NCI-H2196 treated with DMSO at 0.1 percent for 48 hours (cell line): ENCODE measurements around the gene PLEKHH2.
"Not testable (repeated sequence)": the region's sequence is repeated elsewhere in the genome, so short reads cannot be mapped to it uniquely, and the experiment has no call there.

Experiments
- DNase-seq: peaks from one replicate; lab custom pipeline; 2025; ENCODE audit not compliant: unreplicated experiment; lab: John Stamatoyannopoulos, UW

PLEKHH2 gene

GRCh38 chr2:43637030-43637803 is at the start of gene PLEKHH2:
Gene PLEKHH2, plus strand, starts transcription at chr2:43637260. Its CDS starts 7,414 bp downstream, at chr2:43644674.
- DNase-seq, result peak; percentile 47

- no peak for DNase-seq
These were observed 44.6 kb upstream of the PLEKHH2 start for GRCh38 chr2:43592443-43592842.

DNA sequence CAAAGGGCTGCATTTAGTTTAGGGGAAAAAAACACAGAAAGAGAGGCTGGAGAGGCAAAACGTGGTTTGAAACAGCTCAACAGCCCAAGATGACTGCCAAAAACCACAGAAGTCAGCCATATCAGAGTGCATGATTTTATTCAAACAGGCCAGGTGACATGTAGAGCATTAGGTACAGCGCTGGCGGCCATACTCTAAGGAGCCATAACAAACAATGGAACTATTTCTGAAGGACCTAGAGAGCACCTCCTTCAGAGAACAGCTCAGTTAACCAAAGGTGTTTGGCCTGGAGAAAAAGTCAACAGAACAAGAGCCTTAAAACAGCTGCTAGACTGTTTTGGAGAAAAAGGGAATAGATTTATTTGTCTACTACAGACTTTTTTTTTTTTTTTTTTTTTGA is 43.8 kb upstream of the PLEKHH2 start:
- DNase-seq, result no peak

GRCh38 chr2:43594875-43595274 is 42.2 kb upstream of the PLEKHH2 start:
- DNase-seq, result no peak

DNA sequence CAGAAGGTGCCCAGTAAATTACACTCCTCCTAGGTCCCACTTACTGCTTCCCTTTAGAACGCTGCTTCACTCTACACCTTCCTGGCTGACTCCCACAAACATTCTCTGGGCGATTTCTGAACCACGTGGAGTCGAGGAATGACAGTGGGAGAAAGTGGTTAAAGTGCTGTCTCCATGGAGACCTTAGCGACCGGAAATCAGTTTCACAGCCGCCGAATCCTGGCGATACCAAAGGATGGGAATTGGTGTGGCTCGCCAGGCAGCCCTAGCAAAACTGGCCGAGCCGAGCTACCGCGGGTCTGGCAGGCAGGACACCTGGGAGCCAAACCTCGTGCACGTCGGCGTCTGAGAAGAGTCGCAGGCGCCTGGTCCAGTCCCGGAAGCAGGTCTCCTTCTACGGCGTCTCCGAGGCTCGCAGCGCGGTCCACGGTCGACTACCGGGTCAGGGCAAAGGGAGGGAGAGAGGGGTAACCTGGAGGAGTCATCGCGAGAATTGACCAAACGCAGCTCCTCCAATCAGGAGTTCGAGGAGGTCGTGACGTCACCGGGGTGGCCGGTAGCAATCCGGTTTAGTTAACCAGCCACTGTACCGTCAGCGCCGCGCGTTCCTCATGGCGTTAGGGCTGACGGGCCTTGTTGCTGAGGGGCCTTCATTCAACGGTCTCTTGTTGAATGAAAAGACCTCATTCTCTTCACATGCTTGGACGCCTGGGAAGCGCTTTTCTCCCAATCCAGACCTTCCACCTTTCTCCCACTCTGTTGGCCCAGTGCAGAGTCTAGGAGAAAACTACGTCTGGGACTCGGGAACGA is 41.3 kb upstream of the PLEKHH2 start, which contains the start of gene THADA:
Gene THADA (minus strand): TSS at position 436 of the 810 bp plus-strand sequence. CDS start 3,646 bp downstream, outside the sequence.
- DNase-seq, result peak; percentile 96

- DNase-seq, result not testable (repeated sequence)
These were observed 36.5 kb upstream of the PLEKHH2 start for GRCh38 chr2:43600596-43600995.

DNA sequence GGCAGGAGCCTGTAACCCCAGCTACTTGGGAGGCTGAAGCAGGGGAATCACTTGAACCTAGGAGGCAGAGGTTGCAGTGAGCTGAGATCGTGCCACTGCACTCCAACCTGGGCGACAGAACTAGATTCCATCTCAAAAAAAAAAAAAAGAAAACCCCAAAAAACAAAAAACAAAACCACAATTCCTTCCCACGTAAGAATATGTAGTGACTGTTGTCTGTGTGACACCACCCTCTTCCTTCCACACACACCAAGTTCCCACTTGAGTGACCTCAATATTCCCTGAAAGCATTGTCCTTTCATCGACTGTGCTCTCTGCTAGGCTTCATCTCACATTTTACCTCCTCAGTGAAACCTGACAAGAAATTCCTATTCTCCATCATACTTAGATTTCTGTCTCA is 32.4 kb upstream of the PLEKHH2 start:
- no peak for DNase-seq

DNA sequence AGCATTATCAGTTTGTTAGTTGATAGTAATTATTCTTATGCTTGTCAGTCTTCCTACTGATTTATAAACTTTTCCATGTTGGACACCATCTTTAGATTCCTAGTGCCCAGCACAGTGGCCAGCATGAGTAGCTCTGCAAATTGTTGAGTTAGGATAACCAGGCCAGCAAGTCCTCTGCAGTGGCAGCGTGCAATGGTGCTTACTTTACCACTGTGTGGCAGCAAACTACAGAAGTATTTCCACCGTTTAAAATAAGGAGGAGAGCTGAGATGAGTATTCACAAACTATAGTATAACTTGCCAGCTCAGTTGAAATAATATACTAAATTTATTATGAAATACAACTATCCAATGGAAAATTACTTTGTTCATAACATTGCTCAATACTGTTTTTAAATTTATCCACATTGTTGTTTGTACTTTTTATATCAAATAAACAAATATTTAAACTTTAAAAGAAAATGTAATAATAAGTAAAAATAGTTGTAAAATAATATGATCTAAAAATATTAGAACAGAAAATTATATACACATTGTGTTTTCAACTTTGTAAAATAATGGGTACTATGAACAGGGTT is 31.9 kb upstream of the PLEKHH2 start:
- peak; percentile 58 for DNase-seq

- peak; percentile 28 for DNase-seq
These were observed 31.2 kb upstream of the PLEKHH2 start for GRCh38 chr2:43605851-43606250.

- DNase-seq, result peak; percentile 20
These were observed 27.7 kb upstream of the PLEKHH2 start for GRCh38 chr2:43609290-43609918.

- no peak for DNase-seq
These were observed 26.7 kb upstream of the PLEKHH2 start for GRCh38 chr2:43610361-43610760.

DNA sequence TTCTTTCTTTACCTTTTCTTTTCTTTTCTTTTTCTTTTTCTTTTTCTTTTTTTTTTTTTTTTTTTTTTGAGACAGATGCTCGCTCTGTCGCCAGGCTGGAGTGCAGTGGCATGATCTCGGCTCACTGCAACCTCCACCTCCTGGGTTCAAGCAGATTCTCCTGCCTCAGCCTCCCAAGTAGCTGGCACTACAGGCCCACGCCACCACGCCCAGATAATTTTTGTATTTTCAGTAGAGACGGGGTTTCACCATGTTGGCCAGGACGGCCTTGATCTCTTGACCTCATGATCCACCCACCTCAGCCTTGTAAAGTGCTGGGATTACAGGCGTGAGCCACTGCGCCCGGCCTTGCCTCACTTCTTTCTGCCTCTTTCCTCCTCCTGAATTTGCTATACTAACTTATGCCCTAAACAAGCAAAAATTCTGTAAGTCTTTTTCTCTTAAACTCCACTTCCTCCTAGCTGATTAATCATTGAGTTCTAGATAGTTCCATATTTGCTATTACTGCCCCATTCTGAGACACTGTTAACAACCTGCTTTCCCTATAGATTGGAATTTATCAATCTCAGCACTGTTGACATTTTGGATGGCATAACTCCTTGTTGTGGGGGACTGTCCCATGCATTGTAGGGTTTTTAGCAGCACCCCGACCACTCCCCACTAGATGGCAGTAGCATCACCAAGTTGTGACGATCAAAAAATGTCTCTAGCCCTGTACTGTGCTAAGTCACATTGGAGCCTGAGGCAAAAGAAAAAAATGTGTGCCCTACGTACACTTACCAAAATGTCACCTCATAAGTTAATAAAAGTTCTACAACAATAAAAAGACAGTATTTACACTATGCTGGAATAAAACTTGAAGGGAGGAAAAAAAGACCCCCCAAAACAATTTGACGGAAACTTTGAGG is 24.8 kb upstream of the PLEKHH2 start:
- DNase-seq, result no peak

GRCh38 chr2:43612944-43613343 is 24.1 kb upstream of the PLEKHH2 start:
- DNase-seq, result no peak

GRCh38 chr2:43616967-43617680 is 19.9 kb upstream of the PLEKHH2 start:
- no peak for DNase-seq

DNA sequence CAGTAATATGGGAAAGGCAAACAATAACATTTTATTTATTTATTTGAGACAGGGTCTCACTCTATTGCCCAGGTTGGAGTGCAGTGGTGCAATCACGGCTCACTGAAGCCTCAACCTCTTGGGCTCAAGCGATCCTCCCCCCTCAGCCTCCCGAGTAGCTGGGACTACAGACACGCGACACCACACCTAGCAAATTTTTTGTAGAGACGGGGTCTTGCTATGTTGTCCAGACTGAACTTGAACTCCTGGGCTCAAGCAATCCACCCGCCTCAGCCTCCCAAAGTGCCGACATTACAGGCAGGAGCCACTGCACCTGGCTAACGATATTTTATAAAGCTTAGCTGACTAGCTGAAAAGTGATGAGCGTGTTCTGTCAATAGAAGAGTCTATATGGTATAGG is 17.5 kb upstream of the PLEKHH2 start:
- no peak for DNase-seq

DNA sequence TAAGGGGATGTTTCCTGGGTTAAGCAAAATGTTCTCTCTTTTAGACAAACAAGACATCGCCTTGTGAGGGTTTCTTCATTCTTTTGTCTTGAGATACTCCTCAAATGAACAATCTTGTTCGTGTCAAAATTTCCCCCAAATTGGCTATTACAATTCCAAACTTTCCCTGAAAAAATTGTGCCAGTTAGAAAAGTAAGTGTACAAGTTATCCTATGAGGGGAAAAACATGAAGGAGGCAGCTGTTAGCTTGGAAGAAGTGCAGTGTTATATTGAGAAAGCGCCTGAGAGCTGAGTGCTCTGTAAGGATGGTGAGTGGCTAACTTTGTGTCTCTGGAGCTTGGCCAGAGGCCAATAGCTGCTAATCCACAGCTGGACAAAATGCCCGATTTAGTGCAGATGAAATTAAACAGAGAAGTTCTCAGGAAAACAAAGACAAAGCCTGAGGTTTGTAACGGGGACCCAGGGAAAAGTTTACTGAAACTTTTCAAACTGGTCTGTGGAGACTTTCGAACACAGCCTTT is 14.1 kb upstream of the PLEKHH2 start:
- no peak for DNase-seq

GRCh38 chr2:43631618-43632317 is 5.3 kb upstream of the PLEKHH2 start:
- no peak for DNase-seq

GRCh38 chr2:43634604-43635306 is 2.3 kb upstream of the PLEKHH2 start:
- DNase-seq, result peak; percentile 60
